ENCODE data around the gene CNGA3. TPM values are rescaled to one million over a fixed set of nuclear protein-coding genes. Genes with fewer than 3 reads are reported as not detected.
A peak's percentile ranks its signal among the peaks of the same experiment; 100 is the strongest.

The CNGA3 gene
- total and polyA plus RNA-seq, 7 donors = 0.47 to 8.6 (median 4.3) TPM; not detected in 2

GRCh38 chr2:98324181-98324580 is 22.1 kb upstream of the CNGA3 start:
- no peak for DNase-seq
- Histone ChIP-seq H3K27me3 (no peaks in the 10 kb centered on the region), H3K9me3 (peaks cover 0 to 16% (median 9%) of the 10 kb centered on the region in 4 donors), H3K4me3 (no peak overlapping the region), H3K4me1 (no peaks in the 10 kb centered on the region), H3K27ac (no peak overlapping the region), H3K36me3 (no peaks in the 10 kb centered on the region)
- TF ChIP-seq CTCF (IDR thresholded peaks at IDR 0.05) (no peak), EP300 (IDR thresholded peaks at IDR 0.05) (no peak), POLR2A (IDR thresholded peaks at IDR 0.05) (no peak), POLR2AphosphoS5 (IDR thresholded peaks at IDR 0.05) (no peak)
- 85 to 89% methylated on average over 2 of the region's 2 CpGs for WGBS, 2 donors
- intact Hi-C loops (cut with DNase I) = no loop called here

GRCh38 chr2:98327776-98328175 is 18.5 kb upstream of the CNGA3 start:
- no peaks in the 10 kb centered on the region for H3K4me1 ChIP-seq
- no peaks in the 10 kb centered on the region for H3K27me3 ChIP-seq
- peaks cover 0 to 6% (median 0%) of the 10 kb centered on the region in 4 donors for H3K9me3 ChIP-seq
- no peak overlapping the region for H3K4me3 ChIP-seq
- intact Hi-C loops (cut with DNase I) = no loop called here
- no peaks in the 10 kb centered on the region for H3K36me3 ChIP-seq
- WGBS, 2 donors = 98% methylated on average over 4 of the region's 4 CpGs
- no peak overlapping the region for H3K27ac ChIP-seq
- no peak for DNase-seq
- TF ChIP-seq CTCF (IDR thresholded peaks at IDR 0.05) (no peak), EP300 (IDR thresholded peaks at IDR 0.05) (no peak), POLR2AphosphoS5 (IDR thresholded peaks at IDR 0.05) (no peak), POLR2A (IDR thresholded peaks at IDR 0.05) (no peak)

GRCh38 chr2:98329549-98329948 is 16.7 kb upstream of the CNGA3 start:
- H3K9me3 ChIP-seq = peaks cover 0 to 2% (median 0%) of the 10 kb centered on the region in 4 donors
- no peak for TF ChIP-seq POLR2A (IDR thresholded peaks at IDR 0.05)
- no peak for TF ChIP-seq CTCF (IDR thresholded peaks at IDR 0.05)
- no peak for TF ChIP-seq POLR2AphosphoS5 (IDR thresholded peaks at IDR 0.05)
- TF ChIP-seq EP300 (IDR thresholded peaks at IDR 0.05) = no peak

GRCh38 chr2:98332989-98333388 is 13.3 kb upstream of the CNGA3 start:
- Histone ChIP-seq H3K36me3 (no peaks in the 10 kb centered on the region), H3K27me3 (no peaks in the 10 kb centered on the region), H3K27ac (no peak overlapping the region), H3K9me3 (peaks cover 0 to 2% (median 0%) of the 10 kb centered on the region in 4 donors), H3K4me1 (peaks cover 0 to 17% (median 13%) of the 10 kb centered on the region in 4 donors), H3K4me3 (no peak overlapping the region)
- no peak for DNase-seq
- intact Hi-C loops (cut with DNase I) = no loop called here
- 88 to 90% methylated on average over 5 of the region's 5 CpGs for WGBS, 2 donors
- no peak for TF ChIP-seq EP300 (IDR thresholded peaks at IDR 0.05)
- TF ChIP-seq POLR2AphosphoS5 (IDR thresholded peaks at IDR 0.05) = no peak
- TF ChIP-seq CTCF (IDR thresholded peaks at IDR 0.05) = no peak
- no peak for TF ChIP-seq POLR2A (IDR thresholded peaks at IDR 0.05)

More at GRCh38 chr2:98329549-98329948, 16.7 kb upstream of the CNGA3 start:
- Histone ChIP-seq H3K27ac (no peak overlapping the region), H3K27me3 (no peaks in the 10 kb centered on the region), H3K36me3 (no peaks in the 10 kb centered on the region), H3K4me1 (peaks cover 0 to 12% (median 10%) of the 10 kb centered on the region in 4 donors), H3K4me3 (no peak overlapping the region)
- intact Hi-C loops (cut with DNase I) = no loop called here
- 88 to 92% methylated on average over 4 of the region's 4 CpGs for WGBS, 2 donors
- no peak for DNase-seq

- WGBS, 2 donors = 79 to 92% methylated on average over 2 of the region's 2 CpGs
- TF ChIP-seq CTCF (IDR thresholded peaks at IDR 0.05) = no peak
- no peak for TF ChIP-seq POLR2AphosphoS5 (IDR thresholded peaks at IDR 0.05)
- no peak for TF ChIP-seq EP300 (IDR thresholded peaks at IDR 0.05)
- TF ChIP-seq POLR2A (IDR thresholded peaks at IDR 0.05) = no peak
- H3K9me3 ChIP-seq = no peaks in the 10 kb centered on the region
- DNase-seq = no peak
- peak overlapping the region in 1 of 4 donors; percentile 49 for H3K27ac ChIP-seq
- intact Hi-C loops (cut with DNase I) = no loop called here
- H3K36me3 ChIP-seq = no peaks in the 10 kb centered on the region
- no peaks in the 10 kb centered on the region for H3K27me3 ChIP-seq
- peaks cover 0 to 17% (median 13%) of the 10 kb centered on the region in 4 donors for H3K4me1 ChIP-seq
- H3K4me3 ChIP-seq = no peak overlapping the region
Observed at GRCh38 chr2:98333922-98334321, 12.3 kb upstream of the CNGA3 start.

Data from sigmoid colon (tissue), 7 donors.